K562 (cell line): ENCODE data around the gene SAP25. TPM values are rescaled to one million over a fixed set of nuclear protein-coding genes. Genes with fewer than 3 reads are reported as not detected.

Experiments used
- CCNT2 ChIP-seq: IDR thresholded peaks from 2 replicates; pipeline ENCODE4 v1.6.1; 2011; ENCODE audit warnings: borderline replicate concordance, low read depth, mild to moderate bottlenecking, moderate library complexity, mixed read lengths, low read length; ENCODE audit not compliant: insufficient read length; ENCODE audit errors: extremely low read depth
- CREB3L1 ChIP-seq: fragments of 450-650 bp; IDR thresholded peaks from 2 replicates; pipeline ENCODE4 v1.6.1; 2014; ENCODE audit warnings: low read depth, mild to moderate bottlenecking, moderate library complexity, borderline replicate concordance
- ESRRA ChIP-seq: fragments of 450-650 bp; IDR thresholded peaks from 2 replicates; pipeline ENCODE4 v1.6.1; 2014; ENCODE audit warnings: low read depth, mild to moderate bottlenecking, moderate library complexity, borderline replicate concordance
- ESRRB ChIP-seq: fragments of 250-450 bp; sonication (Bioruptor Pico); IDR thresholded peaks from 2 replicates; pipeline ENCODE4 v1.5.0; 2020; ENCODE audit warnings: mild to moderate bottlenecking, moderate library complexity, borderline replicate concordance
- GTF3C2 ChIP-seq: IDR thresholded peaks from 3 replicates; pipeline ENCODE4 v1.6.1; 2011; ENCODE audit warnings: borderline replicate concordance, mild to moderate bottlenecking, moderate library complexity; ENCODE audit not compliant: insufficient read length; ENCODE audit errors: extremely low read depth
- KAT2B ChIP-seq: IDR thresholded peaks from one replicate; pipeline ENCODE4 v1.6.1; 2012; ENCODE audit warnings: low read depth, mild to moderate bottlenecking, control low read depth, inconsistent platforms, low read length, moderate library complexity
- KLF6 ChIP-seq: fragments of 250-450 bp; sonication (Bioruptor Pico); IDR thresholded peaks from 2 replicates; pipeline ENCODE4 v1.4.0; 2020; ENCODE audit warnings: mild to moderate bottlenecking, moderate library complexity, borderline replicate concordance
- ZKSCAN3 ChIP-seq: fragments of 250-450 bp; sonication (Bioruptor Pico); IDR thresholded peaks from 2 replicates; pipeline ENCODE4 v1.4.0; 2020
- ZNF12 ChIP-seq: sonication (generic); formaldehyde crosslinking; IDR thresholded peaks from 2 replicates; pipeline ENCODE4 v1.4.0; 2020; ENCODE audit warnings: mild to moderate bottlenecking, missing genetic modification reagents
- ZNF140 ChIP-seq: fragments of 250-450 bp; sonication (Bioruptor Pico); IDR thresholded peaks from 2 replicates; pipeline ENCODE4 v1.8.0; 2021; ENCODE audit warnings: moderate library complexity, mild to moderate bottlenecking, inconsistent platforms
- ZNF518B ChIP-seq: fragments of 250-450 bp; sonication (Bioruptor Pico); IDR thresholded peaks from 2 replicates; pipeline ENCODE4 v1.5.0; 2021; ENCODE audit warnings: mild to moderate bottlenecking, moderate library complexity
- ZNF586 ChIP-seq: fragments of 450-650 bp; formaldehyde crosslinking; conservative IDR thresholded peaks from 2 replicates; pipeline ENCODE4 v1.4.0; 2020; ENCODE audit warnings: mild to moderate bottlenecking, moderate library complexity
- polyA plus RNA-seq, 8 experiments: library from polyadenylated mRNA; depleted of rRNA in 4 of 8; stranded (reverse) in 5 of 8; unstranded in 3 of 8; fragments of >200 nt; fragmentation: Nextera tagmentation in 2 of 8; fragmentation: Illumina TruSeq in 1 of 8; extraction: Ambion mirVana in 2 of 8; extraction: Trizol in 1 of 8; gene quantifications; 2 replicates each; pipeline versions ENCODE4 v1.2.1 to v1.2.3, GENCODE V29; 2011 to 2014; ENCODE audit warnings: inconsistent platforms in 1 of 8, missing spikeins in 1 of 8
- total RNA-seq, 7 experiments: library from RNA; depleted of rRNA in 6 of 7; stranded (reverse); fragments of >200 nt in 6 of 7; fragmentation: Illumina TruSeq in 2 of 7; extraction: Trizol in 2 of 7; gene quantifications; 2 replicates each; pipeline versions ENCODE4 v1.2.1 to v1.2.3, GENCODE V29; 2011 to 2021; ENCODE audit warnings: low replicate concordance in 1 of 7
- TF ChIP-seq, protein P1 (sequence below), 3 experiments: fragments of 200-800 bp in 1 of 3; sonication (Bioruptor generic) in 1 of 3; sonication (generic) in 1 of 3; formaldehyde crosslinking in 1 of 3; IDR thresholded peaks; 2 replicates each; pipeline versions ENCODE4 v1.6.1 to v1.8.0; 2016 to 2022; ENCODE audit warnings: mild to moderate bottlenecking in 2 of 3, missing compliant biosample characterization in 2 of 3, missing genetic modification characterization in 2 of 3, missing genetic modification reagents in 1 of 3

The SAP25 gene
- total and polyA plus RNA-seq, 9 of the 15 experiments (the other 6 are each of a cell fraction or from before 2014, with no cell fraction given): 0.13 to 5.3 (median 0.78) TPM; not detected in 1

GRCh38 chr7:100538654-100539435 is 34.9 kb downstream of the SAP25 start, which contains the start of gene AGFG2 (continued):
- TF ChIP-seq GTF3C2: no peak
- TF ChIP-seq KLF6 (CRISPR knock-in tag): no peak
- TF ChIP-seq ZNF586 (CRISPR knock-in tag): no peak
- no peak for TF ChIP-seq CCNT2
- TF ChIP-seq ZNF12 (CRISPR knock-in tag): no peak
- no peak for TF ChIP-seq ESRRB
- no peak for TF ChIP-seq ZNF140
- peak; percentile 60; the same call in 1 of the 2 replicates for TF ChIP-seq CREB3L1
- TF ChIP-seq, protein P1, sequence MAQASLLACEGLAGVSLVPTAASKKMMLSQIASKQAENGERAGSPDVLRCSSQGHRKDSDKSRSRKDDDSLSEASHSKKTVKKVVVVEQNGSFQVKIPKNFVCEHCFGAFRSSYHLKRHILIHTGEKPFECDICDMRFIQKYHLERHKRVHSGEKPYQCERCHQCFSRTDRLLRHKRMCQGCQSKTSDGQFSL (CRISPR knock-in tag; IDR thresholded peaks at IDR 0.05): no peak
- TF ChIP-seq, protein P1 (tag; IDR thresholded peaks at IDR 0.05): no peak
- no peak for TF ChIP-seq ZKSCAN3 (CRISPR knock-in tag)
- no peak for TF ChIP-seq KAT2B
- 0 out of 2 replicates have a peak, but pooled peaks have one; percentile 13 for TF ChIP-seq ESRRA
- no peak for TF ChIP-seq ZNF518B (CRISPR knock-in tag)
